MM.1S (cell line): ENCODE measurements around the gene C13orf42.

ENCODE experiments used
- DNase-seq: peaks from one replicate; pipeline ENCODE4 v3.0.0-alpha.2; 2015
- H2AFZ ChIP-seq: fragments of 300-600 bp; sonication (generic); 2 replicates; pipeline ENCODE4 v1.6.0; 2016; ENCODE audit warnings: antibody characterized with exemption, low read length
- H3F3A ChIP-seq: fragments of 300-600 bp; sonication (generic); 2 replicates; pipeline ENCODE4 v1.6.1; 2016; ENCODE audit warnings: mild to moderate bottlenecking, antibody characterized with exemption, low read length, moderate library complexity, mixed read lengths; ENCODE audit not compliant: insufficient read depth
- H3K27ac ChIP-seq: fragments of 300-600 bp; sonication (generic); 2 replicates; pipeline ENCODE4 v1.5.1; 2016; ENCODE audit warnings: mild to moderate bottlenecking, low read length
- H3K27me3 ChIP-seq: fragments of 300-600 bp; sonication (generic); replicated peaks from 2 replicates; pipeline ENCODE4 v1.6.0; 2016; ENCODE audit warnings: low read length; ENCODE audit not compliant: insufficient read depth
- H3K36me3 ChIP-seq: fragments of 300-600 bp; sonication (generic); replicated peaks from 2 replicates; pipeline ENCODE4 v1.6.1; 2016; ENCODE audit warnings: mild to moderate bottlenecking, low read length, mixed read lengths; ENCODE audit not compliant: insufficient read depth
- H3K4me1 ChIP-seq: fragments of 300-600 bp; sonication (generic); 2 replicates; pipeline ENCODE4 v1.6.1; 2016; ENCODE audit warnings: low read length, mixed read lengths
- H3K4me2 ChIP-seq: fragments of 300-600 bp; sonication (generic); 2 replicates; pipeline ENCODE4 v1.6.0; 2016; ENCODE audit warnings: low read depth, low read length
- H3K4me3 ChIP-seq: fragments of 300-600 bp; sonication (generic); 2 replicates; pipeline ENCODE4 v1.5.1; 2016; ENCODE audit warnings: low read length, mixed read lengths
- H3K79me2 ChIP-seq: fragments of 300-600 bp; sonication (generic); 2 replicates; pipeline ENCODE4 v1.6.1; 2016; ENCODE audit warnings: mixed run types, low read length, mixed read lengths
- H3K9ac ChIP-seq: fragments of 300-600 bp; sonication (generic); 2 replicates; pipeline ENCODE4 v1.6.1; 2016; ENCODE audit warnings: low read length, mixed read lengths
- H3K9me2 ChIP-seq: fragments of 300-600 bp; sonication (generic); replicated peaks from 2 replicates; pipeline ENCODE4 v1.6.1; 2016; ENCODE audit warnings: mild to moderate bottlenecking, low read length, mixed read lengths; ENCODE audit not compliant: insufficient read depth
- H3K9me3 ChIP-seq: fragments of 300-600 bp; sonication (generic); replicated peaks from 2 replicates; pipeline ENCODE4 v1.6.1; 2016; ENCODE audit warnings: mild to moderate bottlenecking, low read length, mixed read lengths; ENCODE audit not compliant: insufficient read depth
- H4K20me1 ChIP-seq: fragments of 300-600 bp; sonication (generic); 2 replicates; pipeline ENCODE4 v1.6.1; 2016; ENCODE audit warnings: mild to moderate bottlenecking, low read length, moderate library complexity, mixed read lengths; ENCODE audit not compliant: insufficient read depth
- EZH2 ChIP-seq: fragments of 300-600 bp; sonication (generic); optimal IDR thresholded peaks from 2 replicates; pipeline ENCODE3; 2017; ENCODE audit warnings: low read depth, mild to moderate bottlenecking, antibody characterized with exemption, low read length, mixed read lengths
- EZH2phosphoT487 ChIP-seq: fragments of 300-600 bp; sonication (generic); IDR thresholded peaks from 2 replicates; pipeline ENCODE4 v1.6.1; 2018; ENCODE audit warnings: antibody characterized with exemption, low read length
- TF ChIP-seq, protein P1 (sequence below): fragments of 300-600 bp; sonication (generic); IDR thresholded peaks from 2 replicates; pipeline ENCODE4 v1.5.1; 2016; ENCODE audit warnings: antibody characterized with exemption, low read length, mixed read lengths

Gene C13orf42

DNA sequence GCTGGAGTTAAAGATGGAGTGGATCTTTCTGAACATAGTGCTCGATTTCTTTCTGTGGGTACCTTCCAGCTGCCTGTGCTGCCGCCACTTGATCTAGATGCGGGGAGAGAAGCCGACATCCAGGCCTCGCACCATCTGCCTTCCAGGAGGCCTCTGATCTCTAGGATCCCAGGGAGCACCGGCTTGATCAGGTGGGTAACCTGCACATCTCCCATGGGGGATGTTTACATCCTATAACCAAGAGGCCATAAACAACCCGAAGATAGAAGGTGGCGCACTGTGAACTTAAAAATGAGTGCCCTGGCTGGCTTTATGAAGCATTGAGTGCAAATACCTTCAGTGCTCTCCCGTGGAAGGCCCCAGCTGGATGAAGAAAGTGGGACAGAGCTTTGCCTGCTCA is at the start of gene C13orf42:
Gene C13orf42, minus strand, starts transcription at position 101 of the 400 bp plus-strand sequence. Its CDS starts 65 bp downstream, at position 36.
- no peaks in the 10 kb centered on the region for H3K4me1 ChIP-seq
- no peak within 1 kb of the TSS for H3K4me3 ChIP-seq
- no peaks in the 10 kb centered on the region for H3K36me3 ChIP-seq
- H3K27me3 ChIP-seq = no peaks in the 10 kb centered on the region
- H3K9me2 ChIP-seq = no peaks in the 10 kb centered on the region
- no peak for DNase-seq
- no peak within 1 kb of the TSS for H2AFZ ChIP-seq
- TF ChIP-seq EZH2phosphoT487 = no peak
- TF ChIP-seq, protein P1, sequence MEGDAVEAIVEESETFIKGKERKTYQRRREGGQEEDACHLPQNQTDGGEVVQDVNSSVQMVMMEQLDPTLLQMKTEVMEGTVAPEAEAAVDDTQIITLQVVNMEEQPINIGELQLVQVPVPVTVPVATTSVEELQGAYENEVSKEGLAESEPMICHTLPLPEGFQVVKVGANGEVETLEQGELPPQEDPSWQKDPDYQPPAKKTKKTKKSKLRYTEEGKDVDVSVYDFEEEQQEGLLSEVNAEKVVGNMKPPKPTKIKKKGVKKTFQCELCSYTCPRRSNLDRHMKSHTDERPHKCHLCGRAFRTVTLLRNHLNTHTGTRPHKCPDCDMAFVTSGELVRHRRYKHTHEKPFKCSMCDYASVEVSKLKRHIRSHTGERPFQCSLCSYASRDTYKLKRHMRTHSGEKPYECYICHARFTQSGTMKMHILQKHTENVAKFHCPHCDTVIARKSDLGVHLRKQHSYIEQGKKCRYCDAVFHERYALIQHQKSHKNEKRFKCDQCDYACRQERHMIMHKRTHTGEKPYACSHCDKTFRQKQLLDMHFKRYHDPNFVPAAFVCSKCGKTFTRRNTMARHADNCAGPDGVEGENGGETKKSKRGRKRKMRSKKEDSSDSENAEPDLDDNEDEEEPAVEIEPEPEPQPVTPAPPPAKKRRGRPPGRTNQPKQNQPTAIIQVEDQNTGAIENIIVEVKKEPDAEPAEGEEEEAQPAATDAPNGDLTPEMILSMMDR = no peak
- no peak for TF ChIP-seq EZH2
- no peaks in the 10 kb centered on the region for H4K20me1 ChIP-seq
- H3K9ac ChIP-seq = no peak within 1 kb of the TSS
- H3K79me2 ChIP-seq = no peaks in the 10 kb centered on the region
- no peak within 1 kb of the TSS for H3K27ac ChIP-seq
- H3K4me2 ChIP-seq = no peak within 1 kb of the TSS
- H3F3A ChIP-seq = no peaks in the 10 kb centered on the region
- no peaks in the 10 kb centered on the region for H3K9me3 ChIP-seq

DNA sequence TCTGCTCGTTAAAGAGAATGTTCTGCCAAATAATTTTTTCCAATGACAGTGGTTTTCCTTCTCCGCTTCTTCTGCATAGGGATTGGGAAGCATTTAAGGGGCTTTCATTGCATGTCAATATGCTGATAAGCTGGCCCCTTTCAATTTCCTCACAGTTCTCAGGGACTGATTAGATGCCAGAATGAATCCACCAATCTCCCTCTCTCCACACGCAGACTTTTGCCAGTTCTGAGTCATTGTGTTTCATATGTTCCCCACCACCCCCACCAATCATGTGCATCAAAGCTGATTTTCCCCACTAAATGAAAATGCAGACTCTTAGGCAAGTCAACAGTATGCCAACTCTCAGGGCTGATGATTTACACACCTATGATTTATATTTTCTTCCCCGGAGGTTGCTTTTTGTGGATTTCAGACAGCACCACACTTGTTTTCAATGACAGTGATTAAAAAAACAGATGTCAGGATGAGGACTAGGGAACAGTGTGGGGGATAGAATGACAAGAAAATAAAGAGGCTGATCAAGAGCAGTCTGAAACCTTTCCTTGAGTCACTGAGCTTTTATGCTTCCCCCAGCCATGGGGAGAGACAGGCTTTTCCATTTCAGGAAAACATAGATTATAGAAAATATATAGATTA is 47.9 kb upstream of the C13orf42 start:
- Histone ChIP-seq H3K79me2 (no peaks in the 10 kb centered on the region), H3K4me2 (no peak overlapping the region), H2AFZ (no peak overlapping the region), H3K4me1 (no peaks in the 10 kb centered on the region), H3K27ac (no peak overlapping the region), H3K27me3 (no peaks in the 10 kb centered on the region), H3F3A (no peaks in the 10 kb centered on the region), H3K4me3 (no peak overlapping the region), H3K36me3 (no peaks in the 10 kb centered on the region), H4K20me1 (no peaks in the 10 kb centered on the region), H3K9me2 (no peaks in the 10 kb centered on the region), H3K9ac (no peak overlapping the region), H3K9me3 (no peaks in the 10 kb centered on the region)
- no peak for DNase-seq
- no peak for TF ChIP-seq EZH2
- no peak for TF ChIP-seq EZH2phosphoT487

DNA sequence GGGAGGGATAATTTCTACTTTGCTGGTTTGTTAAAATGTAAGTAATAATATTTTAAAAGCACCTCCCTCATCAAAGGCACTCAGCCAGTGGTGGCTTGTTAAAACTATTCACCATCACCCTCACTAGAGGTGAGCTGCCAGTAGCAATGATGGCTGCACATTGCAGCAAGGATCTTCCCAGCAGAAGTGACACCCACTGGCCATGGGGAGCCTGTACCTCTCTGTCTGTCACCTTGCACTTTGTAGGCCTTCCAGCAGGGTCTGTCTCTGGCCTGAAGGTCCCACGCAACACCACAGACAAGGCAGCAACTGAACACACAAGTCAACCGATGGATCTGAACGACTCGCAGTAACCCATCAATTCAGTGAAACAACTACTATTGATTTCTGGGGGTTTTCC is 47.3 kb upstream of the C13orf42 start:
- Histone ChIP-seq H3F3A (no peaks in the 10 kb centered on the region), H3K4me1 (no peaks in the 10 kb centered on the region), H3K36me3 (no peaks in the 10 kb centered on the region), H3K9ac (no peak overlapping the region), H4K20me1 (no peaks in the 10 kb centered on the region), H3K4me2 (no peak overlapping the region), H3K9me3 (no peaks in the 10 kb centered on the region), H3K79me2 (no peaks in the 10 kb centered on the region), H2AFZ (no peak overlapping the region), H3K27me3 (no peaks in the 10 kb centered on the region), H3K27ac (no peak overlapping the region), H3K9me2 (no peaks in the 10 kb centered on the region), H3K4me3 (no peak overlapping the region)
- no peak for TF ChIP-seq EZH2
- TF ChIP-seq EZH2phosphoT487 = no peak
- TF ChIP-seq, protein P1 = no peak
- DNase-seq = no peak

DNA sequence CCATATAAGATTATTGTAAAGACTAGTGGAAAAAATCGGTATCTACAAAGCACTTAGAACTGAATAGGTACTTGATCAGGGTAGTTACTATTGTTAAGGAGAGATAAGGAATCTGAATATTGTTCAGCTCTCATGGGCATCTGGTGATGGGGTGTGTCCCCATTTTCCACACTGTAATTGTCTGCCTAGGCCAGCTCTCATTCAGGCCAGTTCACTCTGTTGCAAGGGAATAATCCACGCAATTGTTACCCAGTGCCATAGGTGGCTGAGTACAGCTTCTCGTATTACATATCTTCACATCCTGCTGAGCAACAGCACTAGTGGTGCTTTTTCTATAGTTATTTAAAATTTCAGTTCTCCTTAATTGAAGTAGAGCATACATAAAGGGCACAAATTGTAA is 45.6 kb upstream of the C13orf42 start:
- Histone ChIP-seq H3K27me3 (no peaks in the 10 kb centered on the region), H3K9me2 (no peaks in the 10 kb centered on the region), H3K9me3 (no peaks in the 10 kb centered on the region), H3K36me3 (no peaks in the 10 kb centered on the region), H3K79me2 (no peaks in the 10 kb centered on the region), H3K27ac (no peak overlapping the region), H3F3A (no peaks in the 10 kb centered on the region), H2AFZ (no peak overlapping the region), H3K4me2 (no peak overlapping the region), H4K20me1 (no peaks in the 10 kb centered on the region), H3K4me3 (no peak overlapping the region), H3K9ac (no peak overlapping the region), H3K4me1 (no peaks in the 10 kb centered on the region)
- DNase-seq = no peak
- no peak for TF ChIP-seq EZH2phosphoT487
- TF ChIP-seq EZH2 = no peak
- TF ChIP-seq, protein P1 = no peak
